ENCODE data around the gene HAND2. TPM values are rescaled to one million over a fixed set of nuclear protein-coding genes. Genes with fewer than 3 reads are reported as not detected.
A peak's percentile ranks its signal among the peaks of the same experiment; 100 is the strongest.

The HAND2 gene
- total RNA-seq, 1 donor from 2014 or later = not detected

GRCh38 chr4:173494013-173494970, 35.7 kb downstream of the HAND2 start:
- Mint-ChIP-seq H3K27ac (ENCODE audit: unreplicated experiment) (no peak overlapping the region), H3K4me3 (peak overlapping the region; percentile 86), H3K4me1 (peaks cover 9% of the 10 kb centered on the region), H3K9me3 (no peaks in the 10 kb centered on the region), H3K27me3 (ENCODE audit: low read depth) (peaks cover 71% of the 10 kb centered on the region), H3K36me3 (ENCODE audit: low read depth) (no peaks in the 10 kb centered on the region)
- TF ChIP-seq CTCF (conservative IDR thresholded peaks at IDR 0.05) = peak; percentile 81
- DNase-seq (ENCODE audit: low read depth, low spot score) = no peak

- no peak for TF ChIP-seq CTCF (conservative IDR thresholded peaks at IDR 0.05)
- Mint-ChIP-seq H3K4me1 (peaks cover 9% of the 10 kb centered on the region), H3K4me3 (no peak overlapping the region), H3K27ac (ENCODE audit: unreplicated experiment) (no peak overlapping the region), H3K27me3 (ENCODE audit: low read depth) (peaks cover 59% of the 10 kb centered on the region), H3K9me3 (no peaks in the 10 kb centered on the region), H3K36me3 (ENCODE audit: low read depth) (no peaks in the 10 kb centered on the region)
- DNase-seq (ENCODE audit: low read depth, low spot score) = no peak
Observed at GRCh38 chr4:173493041-173493440, 37.0 kb downstream of the HAND2 start.

GRCh38 chr4:173492315-173492714, 37.7 kb downstream of the HAND2 start:
- DNase-seq (ENCODE audit: low read depth, low spot score) = no peak
- no peak overlapping the region for H3K4me3 Mint-ChIP-seq
- H3K27ac Mint-ChIP-seq (ENCODE audit: unreplicated experiment) = no peak overlapping the region
- no peaks in the 10 kb centered on the region for H3K36me3 Mint-ChIP-seq (ENCODE audit: low read depth)
- peaks cover 9% of the 10 kb centered on the region for H3K4me1 Mint-ChIP-seq
- peaks cover 55% of the 10 kb centered on the region for H3K27me3 Mint-ChIP-seq (ENCODE audit: low read depth)
- no peaks in the 10 kb centered on the region for H3K9me3 Mint-ChIP-seq
- TF ChIP-seq CTCF (conservative IDR thresholded peaks at IDR 0.05) = no peak

- TF ChIP-seq CTCF (conservative IDR thresholded peaks at IDR 0.05) = no peak
- Mint-ChIP-seq H3K27me3 (ENCODE audit: low read depth) (peaks cover 41% of the 10 kb centered on the region), H3K9me3 (no peaks in the 10 kb centered on the region), H3K4me3 (no peak overlapping the region), H3K4me1 (peaks cover 9% of the 10 kb centered on the region), H3K27ac (ENCODE audit: unreplicated experiment) (no peak overlapping the region), H3K36me3 (ENCODE audit: low read depth) (no peaks in the 10 kb centered on the region)
- no peak for DNase-seq (ENCODE audit: low read depth, low spot score)
Observed at GRCh38 chr4:173490817-173491528, 39.1 kb downstream of the HAND2 start.

GRCh38 chr4:173490256-173490655, 39.8 kb downstream of the HAND2 start:
- Mint-ChIP-seq H3K27me3 (ENCODE audit: low read depth) (peaks cover 34% of the 10 kb centered on the region), H3K4me3 (no peak overlapping the region), H3K27ac (ENCODE audit: unreplicated experiment) (no peak overlapping the region), H3K36me3 (ENCODE audit: low read depth) (no peaks in the 10 kb centered on the region), H3K4me1 (peaks cover 9% of the 10 kb centered on the region), H3K9me3 (no peaks in the 10 kb centered on the region)
- DNase-seq (ENCODE audit: low read depth, low spot score) = no peak
- no peak for TF ChIP-seq CTCF (conservative IDR thresholded peaks at IDR 0.05)
